ENCODE results near the gene DACT2. TPM values are rescaled to one million over a fixed set of nuclear protein-coding genes. Genes with fewer than 3 reads are reported as not detected.
A peak's percentile ranks its signal among the peaks of the same experiment; 100 is the strongest.
"Not testable (repeated sequence)": the region's sequence is repeated elsewhere in the genome, so short reads cannot be mapped to it uniquely, and the experiment has no call there.

Gene DACT2
- total RNA-seq, 1 donor from 2014 or later, result 1.8 TPM

DNA sequence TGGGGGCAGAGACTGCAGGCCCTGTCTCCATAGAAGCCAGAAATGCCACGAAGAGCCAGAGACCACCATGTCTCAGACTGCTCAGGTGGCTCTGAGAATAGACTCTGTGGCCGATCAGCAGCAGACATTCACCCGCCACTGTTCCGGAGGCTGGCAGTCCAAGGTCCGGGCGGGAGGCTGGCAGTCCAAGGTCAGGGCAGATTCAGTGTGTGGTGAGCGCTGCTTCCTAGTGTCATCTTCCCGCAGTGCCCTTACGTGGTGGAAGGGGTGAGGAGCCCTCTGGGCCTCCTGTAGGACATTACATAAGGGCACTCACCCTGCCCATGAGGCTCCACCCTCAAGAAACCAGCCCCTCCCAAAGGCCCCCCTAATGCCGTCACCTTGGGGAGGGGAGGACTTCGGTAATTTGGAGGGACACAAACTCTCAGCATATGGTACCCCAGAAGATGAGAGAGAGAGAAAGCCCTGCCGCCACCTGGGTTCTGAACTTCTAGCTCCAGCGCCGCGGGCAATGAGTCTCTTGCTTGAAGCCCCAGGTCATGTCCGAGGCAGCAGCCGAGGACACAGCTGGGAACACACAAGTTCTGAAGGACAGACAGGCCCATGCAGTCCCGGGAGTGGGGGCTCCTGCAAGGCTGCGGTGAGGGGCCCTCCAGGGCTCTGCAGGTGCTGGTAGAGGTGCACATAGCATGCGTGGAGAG, 36.4 kb downstream of the DACT2 start:
- DNase-seq, result no peak
- Mint-ChIP-seq H3K27me3 (no peaks in the 10 kb centered on the region), H3K4me3 (no peak overlapping the region), H3K27ac (no peak overlapping the region), H3K4me1 (peaks cover 9% of the 10 kb centered on the region), H3K36me3 (ENCODE audit: low read depth) (no peaks in the 10 kb centered on the region), H3K9me3 (peaks cover 20% of the 10 kb centered on the region)
- intact Hi-C loops (cut with micrococcal nuclease), result no loop called here

DNA sequence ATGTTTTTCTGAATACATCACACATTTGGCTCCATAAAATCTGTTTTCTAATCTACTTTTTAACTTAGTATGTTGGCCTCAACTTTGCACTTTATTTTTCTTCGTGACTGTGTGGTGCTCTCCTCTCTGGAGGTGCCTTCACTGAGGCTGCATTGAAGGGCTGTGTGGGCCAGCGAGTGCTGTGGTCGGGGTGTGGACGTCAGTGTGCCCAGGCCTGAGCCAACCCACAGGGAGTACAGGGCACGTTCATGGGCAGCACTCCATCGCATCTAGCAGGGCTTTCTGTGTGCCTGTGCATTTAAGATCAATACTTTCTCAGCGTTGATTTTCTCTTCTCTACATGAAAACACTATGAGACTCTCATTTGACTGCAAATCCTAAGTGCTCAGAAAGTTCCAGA, 37.8 kb downstream of the DACT2 start:
- Mint-ChIP-seq H3K27me3 (no peaks in the 10 kb centered on the region), H3K9me3 (peaks cover 16% of the 10 kb centered on the region), H3K36me3 (ENCODE audit: low read depth) (no peaks in the 10 kb centered on the region), H3K4me1 (peaks cover 3% of the 10 kb centered on the region), H3K4me3 (no peak overlapping the region), H3K27ac (peak overlapping the region; percentile 13)
- no peak for DNase-seq
- intact Hi-C loops (cut with micrococcal nuclease), result no loop called here

DNA sequence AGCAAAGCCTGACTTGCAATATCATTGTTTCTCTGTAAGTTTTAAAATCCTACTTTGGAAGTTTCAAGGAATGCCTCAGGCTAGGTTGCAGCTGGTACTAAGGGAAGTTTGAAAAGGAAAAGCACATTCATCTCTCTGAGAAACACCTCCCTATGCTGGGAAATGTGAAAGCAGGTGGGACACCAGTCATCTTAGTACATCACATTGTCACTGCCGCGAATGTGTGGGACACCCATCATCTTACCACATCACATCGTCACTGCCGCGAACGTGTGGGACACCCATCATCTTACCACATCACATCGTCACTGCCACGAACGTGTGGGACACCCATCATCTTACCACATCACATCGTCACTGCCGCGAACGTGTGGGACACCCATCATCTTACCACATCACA, 38.3 kb downstream of the DACT2 start:
- H3K27me3 Mint-ChIP-seq; H3K36me3 Mint-ChIP-seq (ENCODE audit: low read depth); H3K4me1 Mint-ChIP-seq; H3K27ac Mint-ChIP-seq; DNase-seq; H3K4me3 Mint-ChIP-seq; intact Hi-C loops (cut with micrococcal nuclease): not testable (repeated sequence)
- peaks cover 16% of the 10 kb centered on the region for H3K9me3 Mint-ChIP-seq

DNA sequence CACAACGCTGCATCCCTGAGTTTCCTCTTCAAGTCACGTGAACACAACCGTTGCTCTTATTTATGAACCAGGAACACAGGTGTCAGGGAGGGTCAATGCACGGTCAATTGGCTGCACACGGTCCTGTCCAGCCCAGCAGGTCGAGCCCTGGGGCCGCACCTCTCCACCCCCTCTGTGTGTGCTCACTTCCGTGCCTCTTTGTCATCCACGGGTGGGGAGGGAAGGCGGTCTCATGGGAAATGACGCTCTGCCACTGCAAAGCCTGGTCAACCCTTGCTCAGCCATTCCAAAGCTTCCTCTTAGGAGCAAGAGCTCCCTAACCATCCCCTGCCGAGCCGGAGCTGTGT, 38.7 kb downstream of the DACT2 start:
- no peak for DNase-seq
- H3K27ac Mint-ChIP-seq, result no peak overlapping the region
- H3K36me3 Mint-ChIP-seq (ENCODE audit: low read depth), result no peaks in the 10 kb centered on the region
- no peak overlapping the region for H3K4me3 Mint-ChIP-seq
- no peaks in the 10 kb centered on the region for H3K27me3 Mint-ChIP-seq
- peaks cover 1% of the 10 kb centered on the region for H3K4me1 Mint-ChIP-seq
- intact Hi-C loops (cut with micrococcal nuclease), result no loop called here
- H3K9me3 Mint-ChIP-seq, result peaks cover 15% of the 10 kb centered on the region

DNA sequence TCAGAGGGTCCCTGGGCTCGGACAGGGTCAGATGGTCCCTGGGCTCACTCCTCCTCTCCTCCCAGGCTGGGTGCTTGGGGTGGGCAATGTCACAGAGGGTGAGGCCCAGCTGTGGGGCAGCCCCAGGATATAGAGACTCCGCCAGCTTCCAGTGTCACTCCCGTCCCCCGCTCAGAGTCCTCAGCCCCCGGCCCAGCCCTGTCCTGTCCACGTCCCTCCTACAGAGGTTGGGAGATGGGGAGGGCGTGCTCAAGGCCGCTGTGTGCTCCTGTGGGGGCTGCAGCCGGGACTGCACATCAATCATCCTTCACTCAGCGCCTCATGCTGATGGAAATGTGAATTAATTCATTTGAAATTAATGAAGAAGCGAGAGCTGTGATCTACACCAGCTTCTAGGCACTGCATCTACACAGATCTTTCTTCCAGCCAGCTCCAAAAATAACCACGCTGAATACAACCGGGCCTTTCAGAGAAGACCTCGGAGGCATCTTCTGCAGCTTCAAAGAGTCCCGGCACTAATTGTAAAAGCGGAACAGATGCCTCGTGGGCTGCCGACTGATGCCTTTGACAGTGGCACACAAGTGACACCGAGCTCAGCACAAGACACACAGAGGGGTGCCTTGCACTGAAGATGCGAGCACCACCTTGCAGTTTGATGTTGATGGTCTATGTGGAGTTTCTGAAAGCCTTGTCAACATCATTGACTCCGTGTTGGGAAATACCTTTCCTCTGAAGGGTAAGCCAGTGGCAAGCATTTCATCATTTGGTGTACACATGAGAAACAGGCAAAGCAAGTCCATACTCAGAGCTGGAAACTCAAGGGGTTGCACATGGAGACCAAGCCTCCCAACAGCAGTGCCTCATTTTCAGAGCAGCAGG, 39.3 kb downstream of the DACT2 start:
- Mint-ChIP-seq H3K36me3 (ENCODE audit: low read depth) (no peaks in the 10 kb centered on the region), H3K4me3 (no peak overlapping the region), H3K27ac (no peak overlapping the region), H3K27me3 (no peaks in the 10 kb centered on the region), H3K9me3 (peaks cover 13% of the 10 kb centered on the region), H3K4me1 (no peaks in the 10 kb centered on the region)
- intact Hi-C loops (cut with micrococcal nuclease), result no loop called here
- DNase-seq, result no peak

DNA sequence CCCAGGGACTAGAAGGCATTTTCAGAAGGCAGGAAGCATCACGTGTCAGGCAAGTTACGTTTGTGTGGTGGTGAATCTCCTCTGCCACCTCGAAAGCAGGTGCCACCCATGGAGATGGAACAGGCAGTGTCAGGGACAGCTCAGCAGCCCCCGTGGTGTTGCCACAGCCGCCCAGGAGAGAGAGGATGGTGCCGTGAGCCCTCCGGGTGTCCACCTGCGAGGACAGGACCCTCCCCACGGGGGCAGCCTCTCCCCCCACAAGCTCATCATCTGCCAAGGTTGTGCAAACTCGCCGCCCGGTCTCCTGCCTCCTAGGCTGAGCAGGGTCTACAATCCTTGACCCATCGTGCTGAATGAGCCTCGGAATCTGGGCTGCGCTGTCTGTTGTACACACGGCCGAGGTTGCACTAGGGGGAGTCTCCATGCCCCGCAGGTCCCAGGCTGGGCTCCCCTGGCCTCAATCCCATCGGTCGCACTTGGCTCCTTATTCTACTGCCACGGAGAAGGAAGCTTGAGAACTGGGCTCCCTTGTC, 40.1 kb downstream of the DACT2 start:
- Mint-ChIP-seq H3K36me3 (ENCODE audit: low read depth) (no peaks in the 10 kb centered on the region), H3K27ac (no peak overlapping the region), H3K4me3 (no peak overlapping the region), H3K4me1 (no peaks in the 10 kb centered on the region), H3K9me3 (peaks cover 8% of the 10 kb centered on the region), H3K27me3 (no peaks in the 10 kb centered on the region)
- DNase-seq, result no peak
- intact Hi-C loops (cut with micrococcal nuclease), result no loop called here

DNA sequence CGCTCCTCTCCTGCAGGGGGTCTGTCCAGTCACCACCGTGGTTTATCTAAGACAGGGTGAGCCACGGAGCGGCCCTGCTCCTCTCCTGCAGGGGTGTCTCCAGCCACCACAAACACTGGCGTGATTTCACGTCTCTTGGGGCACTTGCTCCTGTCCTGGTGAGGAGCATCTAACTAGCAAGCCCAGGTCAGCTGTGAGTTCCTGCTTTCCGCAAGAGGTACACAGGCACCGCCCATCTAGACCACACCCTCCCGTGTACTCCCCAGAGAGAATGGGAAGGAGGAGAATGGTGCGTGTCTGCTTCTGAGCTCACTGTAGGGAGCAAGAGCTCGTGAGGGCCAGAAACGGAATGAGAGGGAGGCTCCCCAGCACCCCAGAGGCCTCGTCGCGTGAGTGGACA, 40.7 kb downstream of the DACT2 start:
- Mint-ChIP-seq H3K27me3 (no peaks in the 10 kb centered on the region), H3K27ac (no peak overlapping the region), H3K36me3 (ENCODE audit: low read depth) (no peaks in the 10 kb centered on the region), H3K4me3 (no peak overlapping the region), H3K9me3 (peaks cover 5% of the 10 kb centered on the region), H3K4me1 (no peaks in the 10 kb centered on the region)
- intact Hi-C loops (cut with micrococcal nuclease), result no loop called here
- DNase-seq, result no peak

DNA sequence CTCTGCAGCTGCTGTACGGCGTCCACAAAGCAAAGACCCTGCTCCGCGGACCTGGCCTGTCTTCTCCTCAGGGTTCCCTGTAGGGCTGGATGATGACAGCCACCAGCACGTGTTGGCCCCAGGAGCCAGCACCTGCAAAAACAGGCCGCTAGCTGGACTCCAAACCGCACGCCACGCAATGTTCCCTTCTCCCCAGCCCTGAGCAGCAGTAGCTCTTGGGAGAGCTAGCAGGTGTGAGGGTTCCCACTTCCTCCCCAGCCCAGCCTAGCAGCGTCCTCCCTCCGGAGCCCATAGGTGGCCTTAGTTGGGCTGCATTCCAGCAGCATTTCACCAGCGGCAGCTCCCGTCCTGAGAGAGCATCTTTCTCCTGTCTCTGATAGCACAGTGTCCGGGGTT, 42.3 kb downstream of the DACT2 start:
- Mint-ChIP-seq H3K27ac (no peak overlapping the region), H3K4me3 (no peak overlapping the region), H3K27me3 (peaks cover 8% of the 10 kb centered on the region), H3K9me3 (peaks cover 5% of the 10 kb centered on the region), H3K36me3 (ENCODE audit: low read depth) (no peaks in the 10 kb centered on the region), H3K4me1 (no peaks in the 10 kb centered on the region)
- intact Hi-C loops (cut with micrococcal nuclease), result no loop called here
- no peak for DNase-seq

DNA sequence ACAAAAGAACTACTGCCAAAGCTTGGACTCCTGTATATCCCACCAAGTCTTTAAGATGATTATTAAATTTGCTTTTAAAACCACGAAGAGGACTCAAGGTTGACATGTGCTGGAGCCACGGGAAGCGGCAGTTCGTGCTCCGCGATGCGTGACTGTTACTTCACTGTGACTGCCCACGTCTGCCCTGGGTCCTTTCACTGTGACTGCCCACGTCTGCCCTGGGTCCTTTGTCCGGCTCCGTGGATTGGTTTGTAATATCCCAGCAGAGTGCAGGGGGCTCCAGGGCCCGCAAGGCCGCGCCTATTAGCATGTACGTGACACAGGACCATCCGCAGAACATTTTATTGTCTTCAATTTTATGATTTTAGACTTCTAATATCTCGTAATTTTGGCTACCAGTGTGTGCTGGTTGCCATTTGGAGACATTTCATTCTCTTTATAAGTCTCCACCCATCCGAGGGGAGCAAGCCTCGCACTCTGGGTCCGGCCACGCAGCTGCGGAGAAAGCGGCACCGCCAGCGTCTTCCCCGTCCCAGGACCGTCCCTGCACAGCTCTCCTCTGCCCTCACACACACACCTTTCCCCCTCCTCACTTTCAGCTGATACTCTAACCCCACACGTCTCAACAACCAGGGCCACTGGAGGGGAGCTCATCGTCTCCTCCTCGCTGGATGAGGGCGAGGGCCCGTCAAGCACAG, 42.9 kb downstream of the DACT2 start:
- intact Hi-C loops (cut with micrococcal nuclease), result no loop called here
- no peak overlapping the region for H3K27ac Mint-ChIP-seq
- H3K4me1 Mint-ChIP-seq, result no peaks in the 10 kb centered on the region
- no peak overlapping the region for H3K4me3 Mint-ChIP-seq
- no peak for DNase-seq
- H3K36me3 Mint-ChIP-seq (ENCODE audit: low read depth), result no peaks in the 10 kb centered on the region
- peaks cover 10% of the 10 kb centered on the region for H3K27me3 Mint-ChIP-seq
- peaks cover under 1% of the 10 kb centered on the region for H3K9me3 Mint-ChIP-seq

DNA sequence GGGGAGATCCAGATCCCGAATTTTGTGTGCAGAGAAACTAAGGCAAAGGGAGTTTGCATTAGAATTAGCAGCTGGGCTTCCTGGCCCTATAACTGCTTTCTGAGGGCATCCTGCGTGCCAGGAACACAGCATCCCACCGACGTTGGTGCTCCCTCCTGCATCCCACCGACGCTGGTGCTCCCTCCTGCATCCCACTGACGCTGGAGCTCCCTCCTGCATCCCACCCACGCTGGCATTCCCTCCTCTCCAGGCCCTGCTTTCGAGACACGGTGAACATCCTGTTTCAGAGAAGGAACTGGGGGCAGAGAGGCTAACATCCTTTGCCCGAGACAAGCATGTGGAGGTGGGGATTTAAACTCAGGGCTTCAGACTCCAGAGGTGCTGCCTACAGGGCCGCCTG, 44.4 kb downstream of the DACT2 start:
- H3K36me3 Mint-ChIP-seq (ENCODE audit: low read depth), result no peaks in the 10 kb centered on the region
- H3K4me3 Mint-ChIP-seq, result no peak overlapping the region
- H3K27me3 Mint-ChIP-seq, result peaks cover 10% of the 10 kb centered on the region
- H3K9me3 Mint-ChIP-seq, result no peaks in the 10 kb centered on the region
- H3K4me1 Mint-ChIP-seq, result no peaks in the 10 kb centered on the region
- no peak overlapping the region for H3K27ac Mint-ChIP-seq
- intact Hi-C loops (cut with micrococcal nuclease), result no loop called here
- DNase-seq, result no peak

DNA sequence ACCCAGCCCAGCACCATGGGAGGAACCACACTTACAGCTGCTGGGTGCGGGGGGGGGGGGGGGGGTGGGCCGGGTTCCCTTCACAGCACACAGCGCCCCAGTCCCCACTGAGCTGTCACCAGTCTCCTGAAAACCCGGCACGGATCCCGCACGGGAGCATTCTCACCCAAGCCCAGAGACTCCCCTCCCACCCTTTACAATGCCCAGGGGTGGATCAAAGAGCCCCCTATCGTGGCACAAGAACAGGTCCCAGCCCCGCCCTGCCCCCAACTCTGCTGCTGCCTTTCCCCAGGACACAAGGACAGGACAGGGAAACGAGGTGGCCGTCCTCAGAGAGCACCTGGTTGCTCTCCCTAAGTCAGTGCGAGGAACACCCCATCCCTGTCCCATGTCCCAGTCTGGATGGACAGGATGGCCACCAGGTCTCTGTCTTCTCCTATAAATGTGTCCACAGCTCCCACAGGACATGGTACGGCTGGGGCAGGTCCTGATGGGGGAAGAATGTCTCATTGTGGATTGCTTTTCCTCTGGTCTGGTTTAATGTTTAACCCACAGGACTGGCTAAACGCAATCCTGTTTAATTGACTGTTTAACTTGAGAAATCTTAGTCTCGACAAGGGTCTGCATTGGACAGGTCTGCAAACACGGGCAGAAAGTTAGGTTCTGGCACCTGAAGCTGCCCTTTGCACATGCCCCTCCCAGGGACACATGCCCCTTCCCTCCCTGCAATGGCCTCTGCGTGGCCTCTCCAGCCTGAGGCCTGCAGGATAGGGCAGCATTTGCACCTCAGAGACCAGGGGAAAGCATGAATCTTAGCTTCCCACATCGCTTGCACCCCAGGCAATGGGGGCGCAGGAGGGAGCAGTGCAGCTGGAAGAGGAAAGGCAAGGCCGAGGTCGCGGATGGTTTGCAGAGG, 45.3 kb downstream of the DACT2 start:
- Mint-ChIP-seq H3K9me3 (no peaks in the 10 kb centered on the region), H3K36me3 (ENCODE audit: low read depth) (no peaks in the 10 kb centered on the region), H3K27ac (no peak overlapping the region)

DNA sequence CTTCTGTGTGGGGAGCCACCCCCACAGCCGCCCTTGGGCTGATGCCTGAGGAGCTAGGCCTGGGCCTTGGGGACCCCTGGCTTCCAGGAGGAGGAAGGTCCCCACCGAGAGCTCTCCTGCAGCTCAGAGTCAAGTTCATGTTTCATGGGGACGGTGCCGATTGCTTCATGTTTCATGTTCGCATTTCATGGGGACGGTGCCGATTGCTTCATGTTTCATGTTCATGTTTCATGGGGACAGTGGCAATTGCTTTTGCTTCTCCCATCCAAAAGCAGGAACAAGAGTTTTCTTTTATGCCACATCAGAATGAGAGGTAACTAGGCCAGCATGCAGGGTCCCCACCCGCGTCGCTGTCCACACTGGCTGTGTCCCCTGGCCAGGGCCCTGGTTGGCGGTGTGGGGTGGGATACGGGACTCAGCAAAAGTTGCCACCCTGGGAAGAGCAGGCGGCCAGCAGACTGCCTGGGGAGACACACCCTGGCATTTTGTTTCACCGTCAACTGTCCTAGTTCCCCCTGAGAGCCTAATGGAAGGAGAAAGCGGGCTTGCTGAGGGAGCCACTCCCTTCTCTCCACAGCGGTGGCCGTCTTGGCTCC, 46.0 kb downstream of the DACT2 start:
- Mint-ChIP-seq H3K9me3 (no peaks in the 10 kb centered on the region), H3K4me3 (no peak overlapping the region), H3K4me1 (no peaks in the 10 kb centered on the region), H3K36me3 (ENCODE audit: low read depth) (no peaks in the 10 kb centered on the region), H3K27me3 (peaks cover 10% of the 10 kb centered on the region), H3K27ac (no peak overlapping the region)
- no peak for DNase-seq
- intact Hi-C loops (cut with micrococcal nuclease), result no loop called here

More for the DNA sequence above, 45.3 kb downstream of the DACT2 start:
- DNase-seq, result no peak
- Mint-ChIP-seq H3K27me3 (peaks cover 10% of the 10 kb centered on the region), H3K4me3 (no peak overlapping the region), H3K4me1 (no peaks in the 10 kb centered on the region)
- intact Hi-C loops (cut with micrococcal nuclease), result no loop called here

All from activated CD4-positive, alpha-beta T cell treated with anti-CD3 and anti-CD28 coated beads, Interleukin-2, amount 10 ng/mL, durations not matched to agents 24 days and 14 days (primary cell).